ENCODE data around the gene SIM1. TPM values are rescaled to one million over a fixed set of nuclear protein-coding genes. Genes with fewer than 3 reads are reported as not detected.

The SIM1 gene
- total RNA-seq, 1 donor from 2014 or later: not detected

DNA sequence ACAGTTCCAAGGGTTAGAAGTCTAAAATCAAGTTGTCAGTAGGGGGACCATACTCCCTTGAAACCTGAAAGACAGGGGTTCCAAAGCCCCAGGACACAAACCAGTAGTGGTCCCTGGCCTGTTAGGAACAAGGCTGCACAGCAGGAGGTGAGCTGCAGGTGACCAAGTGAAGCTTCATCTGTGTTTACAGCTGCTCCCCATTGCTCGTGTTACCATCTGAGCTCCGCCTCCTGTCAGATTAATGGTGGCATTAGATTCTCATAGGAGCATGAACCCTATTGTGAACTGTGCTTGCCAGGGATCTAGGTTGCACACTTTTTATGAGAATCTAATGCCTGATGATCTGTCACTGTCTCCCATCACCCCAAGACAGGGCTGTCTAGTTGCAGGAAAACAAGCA is 25.3 kb upstream of the SIM1 start:
- Histone ChIP-seq H3K27me3 (ENCODE audit: low read depth) (peaks cover 62% of the 10 kb centered on the region), H3K9me3 (replicated peaks) (no peaks in the 10 kb centered on the region), H3K36me3 (no peaks in the 10 kb centered on the region), H3K4me1 (no peaks in the 10 kb centered on the region), H3K4me3 (no peak overlapping the region), H3K27ac (replicated peaks) (no peak overlapping the region)
- DNase-seq: no peak
- TF ChIP-seq, protein P1, sequence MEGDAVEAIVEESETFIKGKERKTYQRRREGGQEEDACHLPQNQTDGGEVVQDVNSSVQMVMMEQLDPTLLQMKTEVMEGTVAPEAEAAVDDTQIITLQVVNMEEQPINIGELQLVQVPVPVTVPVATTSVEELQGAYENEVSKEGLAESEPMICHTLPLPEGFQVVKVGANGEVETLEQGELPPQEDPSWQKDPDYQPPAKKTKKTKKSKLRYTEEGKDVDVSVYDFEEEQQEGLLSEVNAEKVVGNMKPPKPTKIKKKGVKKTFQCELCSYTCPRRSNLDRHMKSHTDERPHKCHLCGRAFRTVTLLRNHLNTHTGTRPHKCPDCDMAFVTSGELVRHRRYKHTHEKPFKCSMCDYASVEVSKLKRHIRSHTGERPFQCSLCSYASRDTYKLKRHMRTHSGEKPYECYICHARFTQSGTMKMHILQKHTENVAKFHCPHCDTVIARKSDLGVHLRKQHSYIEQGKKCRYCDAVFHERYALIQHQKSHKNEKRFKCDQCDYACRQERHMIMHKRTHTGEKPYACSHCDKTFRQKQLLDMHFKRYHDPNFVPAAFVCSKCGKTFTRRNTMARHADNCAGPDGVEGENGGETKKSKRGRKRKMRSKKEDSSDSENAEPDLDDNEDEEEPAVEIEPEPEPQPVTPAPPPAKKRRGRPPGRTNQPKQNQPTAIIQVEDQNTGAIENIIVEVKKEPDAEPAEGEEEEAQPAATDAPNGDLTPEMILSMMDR (IDR thresholded peaks at IDR 0.05; ENCODE audit: borderline replicate concordance): no peak
- intact Hi-C loops (cut with micrococcal nuclease): no loop called here

DNA sequence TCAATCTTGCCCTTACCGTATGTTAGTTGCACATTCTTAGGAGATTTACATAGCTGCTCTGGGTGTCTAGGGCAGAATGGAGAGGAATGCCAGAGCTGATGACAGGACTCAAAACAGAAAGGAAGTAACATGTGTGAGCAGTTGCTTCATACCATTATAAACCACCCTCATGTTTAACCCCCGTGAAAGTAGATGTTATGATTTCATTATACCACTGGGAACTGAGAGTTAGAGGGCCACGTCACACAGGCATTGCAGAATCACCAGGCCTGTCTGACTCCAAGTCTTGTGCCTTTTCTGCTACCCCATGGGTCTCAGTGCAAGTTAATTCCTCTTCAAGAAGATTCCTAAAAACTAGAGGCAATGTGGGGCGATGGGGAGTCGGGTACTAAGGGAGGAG is 23.5 kb upstream of the SIM1 start:
- no peaks in the 10 kb centered on the region for H3K9me3 ChIP-seq (replicated peaks)
- H3K36me3 ChIP-seq: no peaks in the 10 kb centered on the region
- TF ChIP-seq, protein P1 (IDR thresholded peaks at IDR 0.05; ENCODE audit: borderline replicate concordance): no peak
- H3K27me3 ChIP-seq (ENCODE audit: low read depth): peaks cover 69% of the 10 kb centered on the region
- H3K27ac ChIP-seq (replicated peaks): no peak overlapping the region
- no peak for DNase-seq
- no peak overlapping the region for H3K4me3 ChIP-seq
- no peaks in the 10 kb centered on the region for H3K4me1 ChIP-seq
- intact Hi-C loops (cut with micrococcal nuclease): no loop called here

DNA sequence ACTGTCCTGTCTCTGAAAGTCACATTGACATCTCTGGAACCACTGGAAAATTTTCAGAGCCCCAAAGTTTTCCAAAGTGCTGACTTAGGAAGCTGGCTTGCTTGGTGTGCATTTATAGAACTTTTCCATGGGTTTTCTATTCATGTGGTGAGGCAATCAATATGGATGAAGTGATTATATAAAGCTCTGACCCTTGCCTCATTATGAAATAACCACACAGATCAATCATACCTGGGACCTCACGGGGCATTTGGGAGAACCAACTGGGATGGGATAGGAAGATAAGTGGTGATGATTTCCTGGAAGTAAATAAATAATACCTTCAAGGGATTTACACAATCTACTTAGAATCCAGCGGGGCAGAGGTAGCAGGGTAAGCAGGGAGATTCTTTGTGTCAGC is 22.9 kb upstream of the SIM1 start:
- Histone ChIP-seq H3K27ac (replicated peaks) (no peak overlapping the region), H3K4me3 (no peak overlapping the region), H3K27me3 (ENCODE audit: low read depth) (peaks cover 68% of the 10 kb centered on the region), H3K9me3 (replicated peaks) (no peaks in the 10 kb centered on the region), H3K36me3 (no peaks in the 10 kb centered on the region), H3K4me1 (no peaks in the 10 kb centered on the region)
- DNase-seq: no peak
- intact Hi-C loops (cut with micrococcal nuclease): no loop called here
- TF ChIP-seq, protein P1 (IDR thresholded peaks at IDR 0.05; ENCODE audit: borderline replicate concordance): no peak

GRCh38 chr6:100485268-100485667 is 20.5 kb upstream of the SIM1 start:
- H3K27me3 ChIP-seq (ENCODE audit: low read depth): peaks cover 53% of the 10 kb centered on the region
- TF ChIP-seq, protein P1 (IDR thresholded peaks at IDR 0.05; ENCODE audit: borderline replicate concordance): no peak
- no peak for DNase-seq
- intact Hi-C loops (cut with micrococcal nuclease): no loop called here
- no peak overlapping the region for H3K4me3 ChIP-seq
- H3K4me1 ChIP-seq: no peaks in the 10 kb centered on the region
- no peaks in the 10 kb centered on the region for H3K9me3 ChIP-seq (replicated peaks)
- H3K27ac ChIP-seq (replicated peaks): no peak overlapping the region
- H3K36me3 ChIP-seq: no peaks in the 10 kb centered on the region

GRCh38 chr6:100484474-100484873 is 19.8 kb upstream of the SIM1 start:
- H3K27me3 ChIP-seq (ENCODE audit: low read depth): peaks cover 45% of the 10 kb centered on the region
- no peak overlapping the region for H3K4me3 ChIP-seq
- H3K27ac ChIP-seq (replicated peaks): no peak overlapping the region
- TF ChIP-seq, protein P1 (IDR thresholded peaks at IDR 0.05; ENCODE audit: borderline replicate concordance): no peak
- DNase-seq: no peak
- no peaks in the 10 kb centered on the region for H3K9me3 ChIP-seq (replicated peaks)
- H3K4me1 ChIP-seq: no peaks in the 10 kb centered on the region
- H3K36me3 ChIP-seq: no peaks in the 10 kb centered on the region
- intact Hi-C loops (cut with micrococcal nuclease): no loop called here

- Histone ChIP-seq H3K27me3 (ENCODE audit: low read depth) (peaks cover 48% of the 10 kb centered on the region), H3K27ac (replicated peaks) (no peak overlapping the region), H3K4me1 (no peaks in the 10 kb centered on the region), H3K4me3 (no peak overlapping the region), H3K36me3 (no peaks in the 10 kb centered on the region), H3K9me3 (replicated peaks) (no peaks in the 10 kb centered on the region)
- TF ChIP-seq, protein P1 (IDR thresholded peaks at IDR 0.05; ENCODE audit: borderline replicate concordance): no peak
- intact Hi-C loops (cut with micrococcal nuclease): no loop called here
- no peak for DNase-seq
Observed at GRCh38 chr6:100482698-100483097, 18.0 kb upstream of the SIM1 start.
